SK-N-SH (cell line): Measurements from ENCODE around the gene PHETA2.

Experiments
- CHD2 ChIP-seq: fragments of 150-350 bp; IDR thresholded peaks from 2 replicates; pipeline ENCODE4 v1.6.1; 2018; ENCODE audit warnings: low read length; ENCODE audit not compliant: partially characterized antibody
- EP300 ChIP-seq, 2 experiments: IDR thresholded peaks; 2 replicates each; pipeline versions ENCODE4 v1.4.0 to v1.6.1; 2012; ENCODE audit warnings: borderline replicate concordance in 1 of 2, low read depth in 1 of 2, low read length in 1 of 2
- FOXJ3 ChIP-seq: sonication (generic); formaldehyde crosslinking; IDR thresholded peaks from 2 replicates; pipeline ENCODE4 v1.5.1; 2020; ENCODE audit warnings: mild to moderate bottlenecking, missing genetic modification reagents
- IRF3 ChIP-seq: fragments of 150-350 bp; IDR thresholded peaks from 2 replicates; pipeline ENCODE4 v1.6.1; 2016; ENCODE audit warnings: mild to moderate bottlenecking, low read depth, low read length
- MAX ChIP-seq: IDR thresholded peaks from 2 replicates; pipeline ENCODE4 v1.4.0; 2012; ENCODE audit warnings: low read depth
- MEF2A ChIP-seq: IDR thresholded peaks from 2 replicates; pipeline ENCODE4 v1.4.0; 2012; ENCODE audit warnings: low read depth, borderline replicate concordance
- NFIC ChIP-seq: IDR thresholded peaks from 2 replicates; pipeline ENCODE4 v1.4.0; 2012; ENCODE audit warnings: borderline replicate concordance
- POLR2AphosphoS5 ChIP-seq: IDR thresholded peaks from 2 replicates; pipeline ENCODE4 v1.6.1; 2012; ENCODE audit warnings: low read depth, low read length
- RAD21 ChIP-seq: IDR thresholded peaks from 2 replicates; pipeline ENCODE4 v1.6.1; 2012; ENCODE audit warnings: mild to moderate bottlenecking, low read length
- REST ChIP-seq: IDR thresholded peaks from 2 replicates; pipeline ENCODE4 v1.6.1; 2012; ENCODE audit warnings: mild to moderate bottlenecking, low read depth, low read length, moderate library complexity
- TAF1 ChIP-seq: IDR thresholded peaks from 2 replicates; pipeline ENCODE4 v1.6.1; 2012; ENCODE audit warnings: low read depth, mild to moderate bottlenecking, low read length, moderate library complexity, borderline replicate concordance
- TF ChIP-seq, protein P1 (sequence below): fragments of 200-600 bp; sonication (generic); IDR thresholded peaks from 2 replicates; pipeline ENCODE4 v1.6.1; 2017; ENCODE audit warnings: antibody characterized with exemption, mild to moderate bottlenecking, moderate library complexity
- TF ChIP-seq, protein P2 (sequence below): fragments of 150-350 bp; IDR thresholded peaks from 2 replicates; pipeline ENCODE4 v1.6.1; 2017; ENCODE audit warnings: antibody characterized with exemption, low read length, low read depth, borderline replicate concordance

DNA sequence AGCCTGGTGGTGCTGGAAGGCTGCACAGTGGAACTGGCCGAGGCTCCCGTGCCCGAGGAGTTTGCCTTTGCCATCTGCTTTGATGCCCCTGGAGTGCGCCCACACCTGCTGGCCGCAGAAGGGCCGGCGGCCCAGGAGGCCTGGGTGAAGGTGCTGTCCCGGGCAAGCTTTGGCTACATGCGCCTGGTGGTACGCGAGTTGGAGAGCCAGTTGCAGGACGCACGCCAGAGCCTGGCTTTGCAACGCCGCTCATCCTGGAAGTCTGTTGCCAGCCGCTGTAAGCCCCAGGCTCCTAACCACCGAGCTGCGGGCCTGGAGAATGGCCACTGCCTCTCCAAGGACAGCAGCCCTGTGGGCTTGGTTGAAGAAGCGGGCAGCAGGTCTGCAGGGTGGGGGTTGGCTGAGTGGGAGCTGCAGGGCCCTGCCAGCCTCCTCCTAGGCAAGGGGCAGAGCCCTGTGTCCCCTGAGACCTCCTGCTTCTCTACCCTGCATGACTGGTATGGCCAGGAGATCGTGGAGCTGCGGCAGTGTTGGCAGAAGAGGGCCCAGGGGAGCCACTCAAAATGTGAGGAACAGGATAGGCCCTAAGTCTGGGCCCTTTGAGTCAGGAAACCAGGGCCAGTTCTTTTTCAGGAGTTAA is 3.6 kb downstream of the PHETA2 start:
- TF ChIP-seq RAD21, result no peak
- no peak for TF ChIP-seq MEF2A
- TF ChIP-seq IRF3, result no peak
- TF ChIP-seq FOXJ3 (CRISPR knock-in tag), result no peak
- TF ChIP-seq, protein P1, sequence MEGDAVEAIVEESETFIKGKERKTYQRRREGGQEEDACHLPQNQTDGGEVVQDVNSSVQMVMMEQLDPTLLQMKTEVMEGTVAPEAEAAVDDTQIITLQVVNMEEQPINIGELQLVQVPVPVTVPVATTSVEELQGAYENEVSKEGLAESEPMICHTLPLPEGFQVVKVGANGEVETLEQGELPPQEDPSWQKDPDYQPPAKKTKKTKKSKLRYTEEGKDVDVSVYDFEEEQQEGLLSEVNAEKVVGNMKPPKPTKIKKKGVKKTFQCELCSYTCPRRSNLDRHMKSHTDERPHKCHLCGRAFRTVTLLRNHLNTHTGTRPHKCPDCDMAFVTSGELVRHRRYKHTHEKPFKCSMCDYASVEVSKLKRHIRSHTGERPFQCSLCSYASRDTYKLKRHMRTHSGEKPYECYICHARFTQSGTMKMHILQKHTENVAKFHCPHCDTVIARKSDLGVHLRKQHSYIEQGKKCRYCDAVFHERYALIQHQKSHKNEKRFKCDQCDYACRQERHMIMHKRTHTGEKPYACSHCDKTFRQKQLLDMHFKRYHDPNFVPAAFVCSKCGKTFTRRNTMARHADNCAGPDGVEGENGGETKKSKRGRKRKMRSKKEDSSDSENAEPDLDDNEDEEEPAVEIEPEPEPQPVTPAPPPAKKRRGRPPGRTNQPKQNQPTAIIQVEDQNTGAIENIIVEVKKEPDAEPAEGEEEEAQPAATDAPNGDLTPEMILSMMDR, result no peak
- TF ChIP-seq TAF1, result no peak
- TF ChIP-seq CHD2, result no peak
- no peak for TF ChIP-seq NFIC
- TF ChIP-seq MAX, result no peak
- TF ChIP-seq, protein P2, sequence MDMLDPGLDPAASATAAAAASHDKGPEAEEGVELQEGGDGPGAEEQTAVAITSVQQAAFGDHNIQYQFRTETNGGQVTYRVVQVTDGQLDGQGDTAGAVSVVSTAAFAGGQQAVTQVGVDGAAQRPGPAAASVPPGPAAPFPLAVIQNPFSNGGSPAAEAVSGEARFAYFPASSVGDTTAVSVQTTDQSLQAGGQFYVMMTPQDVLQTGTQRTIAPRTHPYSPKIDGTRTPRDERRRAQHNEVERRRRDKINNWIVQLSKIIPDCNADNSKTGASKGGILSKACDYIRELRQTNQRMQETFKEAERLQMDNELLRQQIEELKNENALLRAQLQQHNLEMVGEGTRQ, result no peak
- no peak for TF ChIP-seq POLR2AphosphoS5
- TF ChIP-seq EP300 (IDR thresholded peaks at IDR 0.05; ENCODE audit: borderline replicate concordance in 1 of 2, low read depth in 1 of 2, low read length in 1 of 2), result no peak
- TF ChIP-seq REST, result no peak
